Measurements from ENCODE around the gene AKIRIN2. TPM values are rescaled to one million over a fixed set of nuclear protein-coding genes. Genes with fewer than 3 reads are reported as not detected.
"Not testable (repeated sequence)": the region's sequence is repeated elsewhere in the genome, so short reads cannot be mapped to it uniquely, and the experiment has no call there.

The AKIRIN2 gene
- polyA plus RNA-seq, 3 donors, result 102 to 145 (median 118) TPM

GRCh38 chr6:87716928-87717614 is 15.0 kb upstream of the AKIRIN2 start:
- no peak for TF ChIP-seq CTCF (IDR thresholded peaks at IDR 0.05)
- Mint-ChIP-seq H3K4me1 (peaks cover 48% of the 10 kb centered on the region), H3K27ac (peak overlapping the region; percentile 95 to 99 (median 99)), H3K36me3 (peaks cover 0 to 5% of the 10 kb centered on the region in 2 donors), H3K9me3 (no peaks in the 10 kb centered on the region), H3K4me3 (peak overlapping the region in 1 of 2 donors; percentile 49), H3K27me3 (ENCODE audit: low read depth in 3 of 3) (peaks cover 0 to 2% (median 0%) of the 10 kb centered on the region in 3 donors)
- Histone ChIP-seq H3K27ac (ENCODE audit: low read depth in 1 of 2, low read length in 2 of 2) (peak overlapping the region; percentile 90 to 97), H3K79me2 (ENCODE audit: insufficient read depth, low read length) (no peaks in the 10 kb centered on the region), H2AFZ (ENCODE audit: insufficient read depth, low read depth, low read length, poor library complexity, severe bottlenecking) (peak overlapping the region; percentile 18), H3K4me3 (replicated peaks in 1 of 3; ENCODE audit: low read depth in 2 of 3, low read length in 3 of 3) (peak overlapping the region in 1 of 3 experiments; percentile 40), H3K9me3 (replicated peaks in 1 of 2; ENCODE audit: control insufficient read depth in 1 of 2, insufficient read depth in 1 of 2, low read length in 2 of 2) (no peaks in the 10 kb centered on the region), H3K4me2 (replicated peaks; ENCODE audit: extremely low read depth, low read length, poor library complexity, severe bottlenecking) (peak overlapping the region; percentile 33), H3K27me3 (ENCODE audit: control insufficient read depth in 2 of 2, insufficient read depth in 2 of 2, low read length in 2 of 2) (no peaks in the 10 kb centered on the region), H3K4me1 (ENCODE audit: control insufficient read depth in 1 of 2, insufficient read depth in 2 of 2, low read length in 2 of 2) (peaks cover 44 to 51% of the 10 kb centered on the region in 2 donors), H4K20me1 (ENCODE audit: insufficient read depth, low read length) (no peaks in the 10 kb centered on the region), H3K36me3 (replicated peaks in 1 of 2; ENCODE audit: control insufficient read depth in 1 of 2, insufficient read depth in 2 of 2, low read length in 2 of 2) (no peaks in the 10 kb centered on the region), H3K9ac (ENCODE audit: insufficient read depth, low read length, poor library complexity, severe bottlenecking) (peak overlapping the region; percentile 41)
- intact Hi-C loops (cut with micrococcal nuclease), result no loop called here
- DNase-seq, result peak; percentile 73 to 91 (median 85)
- 0% methylated on average over 2 of the region's 4 CpGs for WGBS (ENCODE audit: insufficient coverage)

- H3K36me3 Mint-ChIP-seq, result no peaks in the 10 kb centered on the region
- no peak overlapping the region for H3K4me3 Mint-ChIP-seq
- no peak overlapping the region for H3K9ac ChIP-seq (ENCODE audit: insufficient read depth, low read length, poor library complexity, severe bottlenecking)
Observed at GRCh38 chr6:87714093-87714842, 12.2 kb upstream of the AKIRIN2 start.

GRCh38 chr6:87712713-87713112 is 10.7 kb upstream of the AKIRIN2 start:
- H3K9me3 ChIP-seq (replicated peaks in 1 of 2; ENCODE audit: control insufficient read depth in 1 of 2, insufficient read depth in 1 of 2, low read length in 2 of 2); H3K27me3 Mint-ChIP-seq (ENCODE audit: low read depth in 3 of 3); H3K4me3 Mint-ChIP-seq; H2AFZ ChIP-seq (ENCODE audit: insufficient read depth, low read depth, low read length, poor library complexity, severe bottlenecking); intact Hi-C loops (cut with micrococcal nuclease); H3K9me3 Mint-ChIP-seq; H3K4me3 ChIP-seq (replicated peaks in 1 of 3; ENCODE audit: low read depth in 2 of 3, low read length in 3 of 3); H3K27ac Mint-ChIP-seq; H3K27me3 ChIP-seq (ENCODE audit: control insufficient read depth in 2 of 2, insufficient read depth in 2 of 2, low read length in 2 of 2); H3K79me2 ChIP-seq (ENCODE audit: insufficient read depth, low read length); H3K27ac ChIP-seq (ENCODE audit: low read depth in 1 of 2, low read length in 2 of 2); H3K36me3 Mint-ChIP-seq; H3K4me2 ChIP-seq (replicated peaks; ENCODE audit: extremely low read depth, low read length, poor library complexity, severe bottlenecking); DNase-seq; H3K9ac ChIP-seq (ENCODE audit: insufficient read depth, low read length, poor library complexity, severe bottlenecking); H4K20me1 ChIP-seq (ENCODE audit: insufficient read depth, low read length); H3K36me3 ChIP-seq (replicated peaks in 1 of 2; ENCODE audit: control insufficient read depth in 1 of 2, insufficient read depth in 2 of 2, low read length in 2 of 2): not testable (repeated sequence)
- peaks cover 28% of the 10 kb centered on the region for H3K4me1 Mint-ChIP-seq
- H3K4me1 ChIP-seq (ENCODE audit: control insufficient read depth in 1 of 2, insufficient read depth in 2 of 2, low read length in 2 of 2), result peaks cover 19 to 24% of the 10 kb centered on the region in 2 donors
- 100% methylated on average over 1 of the region's 3 CpGs for WGBS (ENCODE audit: insufficient coverage)

More at GRCh38 chr6:87714093-87714842, 12.2 kb upstream of the AKIRIN2 start:
- H2AFZ ChIP-seq (ENCODE audit: insufficient read depth, low read depth, low read length, poor library complexity, severe bottlenecking), result no peak overlapping the region
- no peaks in the 10 kb centered on the region for H3K36me3 ChIP-seq (replicated peaks in 1 of 2; ENCODE audit: control insufficient read depth in 1 of 2, insufficient read depth in 2 of 2, low read length in 2 of 2)
- H3K27me3 ChIP-seq (ENCODE audit: control insufficient read depth in 2 of 2, insufficient read depth in 2 of 2, low read length in 2 of 2), result no peaks in the 10 kb centered on the region
- H3K9me3 ChIP-seq (replicated peaks in 1 of 2; ENCODE audit: control insufficient read depth in 1 of 2, insufficient read depth in 1 of 2, low read length in 2 of 2), result no peaks in the 10 kb centered on the region
- H3K4me1 Mint-ChIP-seq, result peaks cover 43% of the 10 kb centered on the region
- no peaks in the 10 kb centered on the region for H3K79me2 ChIP-seq (ENCODE audit: insufficient read depth, low read length)
- no peaks in the 10 kb centered on the region for H3K9me3 Mint-ChIP-seq
- intact Hi-C loops (cut with micrococcal nuclease), result no loop called here
- H3K27ac Mint-ChIP-seq, result peak overlapping the region; percentile 72 to 96 (median 84)
- no peaks in the 10 kb centered on the region for H3K27me3 Mint-ChIP-seq (ENCODE audit: low read depth in 3 of 3)
- 40% methylated on average over 1 of the region's 2 CpGs for WGBS (ENCODE audit: insufficient coverage)
- TF ChIP-seq CTCF (IDR thresholded peaks at IDR 0.05), result no peak
- H3K4me3 ChIP-seq (replicated peaks in 1 of 3; ENCODE audit: low read depth in 2 of 3, low read length in 3 of 3), result no peak overlapping the region
- peaks cover 35 to 39% of the 10 kb centered on the region in 2 donors for H3K4me1 ChIP-seq (ENCODE audit: control insufficient read depth in 1 of 2, insufficient read depth in 2 of 2, low read length in 2 of 2)
- no peak overlapping the region for H3K4me2 ChIP-seq (replicated peaks; ENCODE audit: extremely low read depth, low read length, poor library complexity, severe bottlenecking)
- H4K20me1 ChIP-seq (ENCODE audit: insufficient read depth, low read length), result no peaks in the 10 kb centered on the region
- peak in 2 of 3 donors; percentile 71 to 79 for DNase-seq
- H3K27ac ChIP-seq (ENCODE audit: low read depth in 1 of 2, low read length in 2 of 2), result peak overlapping the region in 1 of 2 donors; percentile 52

Data from CD14-positive monocyte (primary cell).